Lower lobe of right lung (tissue), 2 donors: ENCODE results near the gene DNAH3. TPM values are rescaled to one million over a fixed set of nuclear protein-coding genes. Genes with fewer than 3 reads are reported as not detected.

Experiments used
- ATAC-seq, 2 donors: fragments of 200-7000 bp; cut with Tn5 transposase; one replicate each; pipeline ENCODE4 v1.9.1; 2020 to 2022; ENCODE audit warnings: mild to moderate bottlenecking in 2 of 2, moderate library complexity in 2 of 2
- DNase-seq: peaks from one replicate; pipeline ENCODE4 v3.0.0-alpha.2; 2020
- H3K27ac ChIP-seq: fragments of 200-600 bp; one replicate; pipeline ENCODE4 v1.8.0; 2022
- H3K27me3 ChIP-seq: fragments of 200-600 bp; one replicate; pipeline ENCODE4 v1.8.0; 2022; ENCODE audit warnings: low read depth
- H3K36me3 ChIP-seq: fragments of 200-600 bp; one replicate; pipeline ENCODE4 v1.8.0; 2022; ENCODE audit warnings: mild to moderate bottlenecking
- H3K4me1 ChIP-seq: fragments of 200-600 bp; one replicate; pipeline ENCODE4 v1.8.0; 2022
- H3K4me3 ChIP-seq: fragments of 200-600 bp; one replicate; pipeline ENCODE4 v1.8.0; 2022; ENCODE audit warnings: mild to moderate bottlenecking
- H3K9me3 ChIP-seq: fragments of 200-600 bp; one replicate; pipeline ENCODE4 v1.8.0; 2022
- intact Hi-C: fragments of 100-400 bp; cut with DNase I; formaldehyde crosslinking; loops from one replicate; pipeline ENCODE4 v1.11.0; 2022
- total RNA-seq: library from RNA; stranded (reverse); fragmentation: NEBNext Ultra II Directional; extraction: Animal tissue kit (Norgen Biotek cat#: 25700); gene quantifications from one replicate; pipeline ENCODE4 v1.2.1, GENCODE V29; 2021
- TF ChIP-seq, protein P1 (sequence below): fragments of 200-600 bp; IDR thresholded peaks from one replicate; pipeline ENCODE4 v1.8.0; 2022; ENCODE audit warnings: antibody characterized with exemption, mild to moderate bottlenecking
- donor health status: DM: no; HTN: yes; CAD: no; lungs with severe emphysema.

DNAH3 gene
- total RNA-seq, 1 donor from 2014 or later: 10.9 TPM

DNA sequence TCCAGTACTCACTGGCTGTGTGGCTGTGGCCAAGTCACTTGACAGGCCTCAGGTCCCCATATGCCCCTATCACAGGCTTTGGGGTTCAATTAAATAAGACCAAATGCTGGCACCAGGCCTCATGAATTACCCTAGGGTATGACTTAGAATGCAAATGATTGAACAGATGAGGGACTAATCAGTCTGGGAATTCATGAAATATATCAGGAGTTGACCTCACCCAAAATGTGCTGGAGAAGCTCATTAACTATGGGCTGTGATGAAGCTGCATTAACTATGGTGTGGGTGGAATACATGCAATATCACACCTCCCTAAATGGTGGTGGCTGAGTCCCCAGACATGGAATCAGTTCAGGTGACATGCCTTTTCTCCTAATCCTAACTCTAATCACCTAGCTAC is 72.1 kb downstream of the DNAH3 start:
- TF ChIP-seq, protein P1, sequence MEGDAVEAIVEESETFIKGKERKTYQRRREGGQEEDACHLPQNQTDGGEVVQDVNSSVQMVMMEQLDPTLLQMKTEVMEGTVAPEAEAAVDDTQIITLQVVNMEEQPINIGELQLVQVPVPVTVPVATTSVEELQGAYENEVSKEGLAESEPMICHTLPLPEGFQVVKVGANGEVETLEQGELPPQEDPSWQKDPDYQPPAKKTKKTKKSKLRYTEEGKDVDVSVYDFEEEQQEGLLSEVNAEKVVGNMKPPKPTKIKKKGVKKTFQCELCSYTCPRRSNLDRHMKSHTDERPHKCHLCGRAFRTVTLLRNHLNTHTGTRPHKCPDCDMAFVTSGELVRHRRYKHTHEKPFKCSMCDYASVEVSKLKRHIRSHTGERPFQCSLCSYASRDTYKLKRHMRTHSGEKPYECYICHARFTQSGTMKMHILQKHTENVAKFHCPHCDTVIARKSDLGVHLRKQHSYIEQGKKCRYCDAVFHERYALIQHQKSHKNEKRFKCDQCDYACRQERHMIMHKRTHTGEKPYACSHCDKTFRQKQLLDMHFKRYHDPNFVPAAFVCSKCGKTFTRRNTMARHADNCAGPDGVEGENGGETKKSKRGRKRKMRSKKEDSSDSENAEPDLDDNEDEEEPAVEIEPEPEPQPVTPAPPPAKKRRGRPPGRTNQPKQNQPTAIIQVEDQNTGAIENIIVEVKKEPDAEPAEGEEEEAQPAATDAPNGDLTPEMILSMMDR: no peak
- no peaks in the 10 kb centered on the region for H3K9me3 ChIP-seq
- intact Hi-C loops: no loop called here
- no peak overlapping the region for H3K27ac ChIP-seq
- H3K4me3 ChIP-seq: no peak overlapping the region
- no peaks in the 10 kb centered on the region for H3K36me3 ChIP-seq
- no peaks in the 10 kb centered on the region for H3K4me1 ChIP-seq
- ATAC-seq (no peak), DNase-seq (no peak)
- H3K27me3 ChIP-seq: no peaks in the 10 kb centered on the region

DNA sequence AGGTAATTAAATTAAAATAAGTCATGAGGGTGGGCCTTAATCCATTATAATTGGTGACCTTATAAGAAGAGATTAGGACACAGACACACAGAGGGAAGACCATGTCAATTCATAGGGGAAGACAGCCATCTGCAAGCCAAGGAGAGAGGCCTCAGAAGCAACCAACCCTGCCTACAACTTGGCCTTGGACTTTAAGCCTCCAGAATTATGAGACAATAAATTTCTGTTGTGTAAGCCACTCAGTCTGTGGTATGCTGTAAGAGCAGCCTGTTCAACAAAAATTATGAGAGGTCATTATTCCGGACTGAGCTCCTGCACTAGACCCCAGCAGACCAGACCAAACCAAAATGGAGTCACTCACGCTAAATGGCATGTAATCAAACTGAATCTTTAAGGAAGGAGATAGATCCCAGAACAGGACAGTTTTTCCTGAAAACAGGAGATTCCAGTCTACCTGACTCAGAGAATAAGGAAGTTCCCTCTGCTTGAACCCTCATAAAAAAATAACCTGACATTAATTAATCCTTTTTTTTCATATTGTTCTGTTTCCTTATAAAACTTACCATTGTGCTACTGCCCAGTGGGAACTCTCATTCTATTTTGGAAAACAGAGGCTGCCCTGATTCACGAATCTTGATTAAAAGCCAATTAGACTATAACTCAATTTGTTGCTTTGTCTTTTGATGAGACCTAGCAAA is 74.3 kb downstream of the DNAH3 start:
- TF ChIP-seq, protein P1: no peak
- Histone ChIP-seq H3K9me3 (no peaks in the 10 kb centered on the region), H3K36me3 (no peaks in the 10 kb centered on the region), H3K27me3 (no peaks in the 10 kb centered on the region), H3K4me3 (no peak overlapping the region), H3K4me1 (no peaks in the 10 kb centered on the region), H3K27ac (no peak overlapping the region)
- intact Hi-C loops: no loop called here
- DNase-seq (no peak), ATAC-seq (no peak)

DNA sequence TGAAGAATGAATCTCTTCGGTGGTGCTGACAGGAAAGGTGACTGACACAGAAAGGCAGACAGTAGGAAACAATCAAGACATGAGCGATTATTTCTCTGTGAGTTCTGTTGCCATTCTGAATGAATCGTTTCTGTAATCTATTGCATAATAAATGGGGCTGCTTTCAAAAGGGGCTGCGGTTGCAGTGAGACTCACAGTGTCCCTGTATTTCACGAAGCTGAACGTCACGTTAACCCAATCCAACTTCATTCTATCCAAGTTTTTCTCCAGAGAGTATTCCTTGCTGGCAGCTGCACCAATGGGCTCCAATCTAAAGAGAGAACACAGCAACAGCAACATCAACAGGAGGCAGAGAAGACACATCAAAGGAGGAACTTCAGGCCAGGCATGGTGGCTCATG is 75.4 kb downstream of the DNAH3 start:
- intact Hi-C loops: no loop called here
- H3K27ac ChIP-seq: no peak overlapping the region
- H3K4me1 ChIP-seq: no peaks in the 10 kb centered on the region
- H3K36me3 ChIP-seq: no peaks in the 10 kb centered on the region
- ATAC-seq (no peak), DNase-seq (no peak)
- no peak overlapping the region for H3K4me3 ChIP-seq
- no peaks in the 10 kb centered on the region for H3K9me3 ChIP-seq
- no peaks in the 10 kb centered on the region for H3K27me3 ChIP-seq
- TF ChIP-seq, protein P1: no peak

DNA sequence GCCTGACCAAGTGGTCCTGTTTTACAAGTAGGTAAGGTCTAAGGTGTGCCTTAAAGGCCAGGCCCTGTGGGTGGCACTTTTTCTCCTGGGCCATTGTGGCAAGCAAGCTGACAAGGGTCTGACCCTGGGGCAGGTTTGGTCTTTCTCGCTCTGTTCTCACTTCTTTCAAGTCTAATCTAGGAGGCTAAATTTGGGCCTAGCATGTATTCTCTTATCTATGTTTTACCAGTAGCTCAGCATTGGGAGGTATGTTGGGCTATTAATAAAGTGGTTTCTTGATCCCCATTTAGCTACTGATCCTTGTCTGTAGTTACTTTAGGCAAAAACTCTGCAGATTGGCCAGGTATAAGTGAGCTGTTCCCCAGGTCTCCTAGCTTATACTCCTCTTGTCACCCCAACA is 77.7 kb downstream of the DNAH3 start:
- H3K27me3 ChIP-seq: no peaks in the 10 kb centered on the region
- H3K9me3 ChIP-seq: no peaks in the 10 kb centered on the region
- no peak overlapping the region for H3K4me3 ChIP-seq
- H3K27ac ChIP-seq: no peak overlapping the region
- no peaks in the 10 kb centered on the region for H3K4me1 ChIP-seq
- TF ChIP-seq, protein P1: no peak
- H3K36me3 ChIP-seq: no peaks in the 10 kb centered on the region
- DNase-seq (no peak), ATAC-seq (no peak)
- intact Hi-C loops: no loop called here

DNA sequence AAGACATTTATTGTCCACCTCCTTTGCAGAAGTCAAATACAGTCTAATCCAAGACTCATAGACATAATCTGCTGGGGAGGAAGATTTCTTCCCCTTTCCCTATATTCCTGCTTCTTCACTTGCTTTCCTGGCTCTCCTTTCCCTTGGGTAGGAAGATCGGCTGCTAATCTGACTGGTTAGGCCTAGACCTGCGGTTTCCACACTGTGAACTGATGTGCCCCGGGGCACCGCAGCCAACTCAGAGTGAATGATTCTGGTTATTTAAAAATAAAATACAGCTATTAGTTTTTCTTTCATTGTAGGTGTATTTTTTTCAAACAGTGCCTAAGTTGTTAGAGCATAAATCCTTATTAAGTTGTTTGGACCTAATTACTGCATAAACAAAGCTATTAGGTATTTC is 78.9 kb downstream of the DNAH3 start:
- no peaks in the 10 kb centered on the region for H3K27me3 ChIP-seq
- H3K4me3 ChIP-seq: no peak overlapping the region
- no peak overlapping the region for H3K27ac ChIP-seq
- intact Hi-C loops: no loop called here
- TF ChIP-seq, protein P1: no peak
- ATAC-seq: no peak
- no peaks in the 10 kb centered on the region for H3K4me1 ChIP-seq
- H3K9me3 ChIP-seq: no peaks in the 10 kb centered on the region
- no peak for DNase-seq
- no peaks in the 10 kb centered on the region for H3K36me3 ChIP-seq
